HG03571 (cell line): ENCODE data around the gene BMP3.
A peak's percentile ranks its signal among the peaks of the same experiment; 100 is the strongest.

Source experiments
- ATAC-seq: cut with Tn5 transposase; IDR thresholded peaks from one replicate; pipeline ENCODE4 v1.9.1; 2021; ENCODE audit not compliant: unreplicated experiment

The BMP3 gene

GRCh38 chr4:81040012-81040659 is 9.6 kb downstream of the BMP3 start:
- no peak for ATAC-seq

GRCh38 chr4:81042578-81043365 is 12.3 kb downstream of the BMP3 start:
- ATAC-seq = no peak

GRCh38 chr4:81049330-81049729 is 18.8 kb downstream of the BMP3 start:
- no peak for ATAC-seq

DNA sequence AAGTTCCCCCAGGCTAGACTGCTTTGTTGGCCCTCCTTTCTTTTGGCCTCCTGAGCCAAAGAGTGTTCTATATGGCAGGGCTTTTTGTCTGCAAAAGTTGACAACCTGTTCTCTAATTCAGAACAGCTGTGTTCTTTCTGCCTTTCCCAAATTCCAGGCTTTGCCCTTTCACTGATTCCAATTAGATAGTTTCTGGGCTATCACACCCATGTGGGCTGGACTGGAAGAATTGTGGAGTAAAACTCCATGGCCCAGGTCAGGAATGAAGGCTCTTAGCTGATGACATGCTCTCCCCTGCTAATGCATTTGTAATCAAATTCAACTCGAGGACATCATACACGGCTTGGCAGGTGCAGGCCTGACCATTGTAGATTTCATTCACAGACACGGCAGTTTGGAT is 19.4 kb downstream of the BMP3 start:
- no peak for ATAC-seq

DNA sequence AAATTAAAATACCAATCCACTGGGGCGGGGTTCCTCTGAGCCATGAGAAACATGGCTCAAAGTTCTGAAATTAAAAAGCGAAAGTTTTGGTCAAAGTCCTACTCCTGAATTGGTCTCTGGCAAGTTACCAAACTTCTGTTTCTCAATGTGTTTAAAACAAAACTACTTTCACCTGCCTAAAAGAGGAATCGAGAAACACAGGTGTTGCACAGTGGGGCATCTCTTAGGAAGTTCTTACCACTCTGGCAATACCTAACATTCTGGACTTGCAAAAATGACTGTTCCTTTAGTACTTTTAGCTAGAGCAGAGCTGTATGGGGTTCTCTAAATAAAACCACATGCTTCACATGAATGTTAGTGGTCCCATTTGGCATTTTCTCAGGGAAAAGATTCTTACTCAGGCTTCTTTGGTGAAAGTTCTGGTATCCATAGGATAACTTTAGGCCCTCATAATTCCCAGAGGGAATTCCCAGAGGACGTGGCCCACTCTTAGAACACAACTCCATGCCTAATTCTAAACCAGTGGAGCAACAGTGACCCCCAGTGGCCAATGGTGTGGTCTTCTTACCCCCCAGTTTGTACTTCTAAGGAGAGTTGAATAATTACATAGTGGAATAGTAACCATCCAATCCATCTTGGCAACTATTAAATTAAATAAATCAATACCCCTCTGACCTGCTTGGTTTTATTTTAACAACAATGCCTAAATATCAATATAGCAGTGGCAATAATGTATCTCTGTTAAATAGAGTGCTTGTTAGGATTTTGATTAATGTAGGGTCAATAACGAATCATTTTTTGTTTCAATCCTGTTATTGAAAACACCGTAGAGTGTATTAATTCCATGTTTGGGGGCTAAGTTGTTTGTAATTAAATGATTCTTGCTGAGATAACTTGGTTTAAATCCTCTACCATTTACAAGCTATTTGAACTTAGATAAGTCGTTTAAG is 21.9 kb downstream of the BMP3 start:
- peak; percentile 99 for ATAC-seq

- no peak for ATAC-seq
These were observed 28.1 kb downstream of the BMP3 start for GRCh38 chr4:81058621-81059020.

- no peak for ATAC-seq
These were observed 30.3 kb downstream of the BMP3 start for GRCh38 chr4:81060587-81061343.

DNA sequence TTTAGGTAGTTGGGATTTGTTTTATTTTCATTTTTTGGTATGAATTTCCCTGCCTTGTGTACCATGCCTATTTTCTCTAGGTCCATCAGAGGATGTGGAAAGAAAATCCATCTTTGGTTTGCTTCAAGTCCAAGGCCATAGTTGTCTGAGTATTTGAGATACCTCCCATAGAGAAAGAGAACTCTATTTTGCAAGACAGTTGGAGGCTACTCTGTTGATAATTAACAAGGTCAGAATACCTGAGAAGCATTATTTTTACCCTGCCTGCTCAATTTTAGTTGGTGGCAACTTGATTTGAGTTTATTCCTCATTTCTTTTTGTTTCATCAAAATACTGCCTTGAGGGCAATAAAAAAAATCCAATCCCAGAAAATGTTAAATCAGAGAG is 30.8 kb downstream of the BMP3 start:
- ATAC-seq = no peak

- ATAC-seq = no peak
These were observed 31.5 kb downstream of the BMP3 start for GRCh38 chr4:81062001-81062400.

DNA sequence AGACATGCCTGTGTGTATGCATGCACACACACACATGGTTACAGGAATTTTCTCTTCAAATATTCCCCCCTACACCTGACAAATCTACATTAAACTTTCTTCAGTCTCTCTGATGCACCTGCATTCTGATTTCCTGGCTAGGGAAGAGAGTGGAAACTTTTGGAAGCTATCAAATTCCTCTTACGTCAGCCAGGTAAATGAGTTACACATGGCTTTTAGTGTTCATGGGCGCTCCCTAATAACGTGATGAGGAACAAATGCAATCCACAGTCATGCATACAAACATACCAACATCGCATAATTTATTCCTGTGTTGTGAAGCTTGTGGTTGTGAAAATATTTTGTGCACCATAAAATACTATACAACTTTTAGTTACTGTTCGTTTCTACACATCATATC is 34.9 kb downstream of the BMP3 start:
- ATAC-seq = no peak

DNA sequence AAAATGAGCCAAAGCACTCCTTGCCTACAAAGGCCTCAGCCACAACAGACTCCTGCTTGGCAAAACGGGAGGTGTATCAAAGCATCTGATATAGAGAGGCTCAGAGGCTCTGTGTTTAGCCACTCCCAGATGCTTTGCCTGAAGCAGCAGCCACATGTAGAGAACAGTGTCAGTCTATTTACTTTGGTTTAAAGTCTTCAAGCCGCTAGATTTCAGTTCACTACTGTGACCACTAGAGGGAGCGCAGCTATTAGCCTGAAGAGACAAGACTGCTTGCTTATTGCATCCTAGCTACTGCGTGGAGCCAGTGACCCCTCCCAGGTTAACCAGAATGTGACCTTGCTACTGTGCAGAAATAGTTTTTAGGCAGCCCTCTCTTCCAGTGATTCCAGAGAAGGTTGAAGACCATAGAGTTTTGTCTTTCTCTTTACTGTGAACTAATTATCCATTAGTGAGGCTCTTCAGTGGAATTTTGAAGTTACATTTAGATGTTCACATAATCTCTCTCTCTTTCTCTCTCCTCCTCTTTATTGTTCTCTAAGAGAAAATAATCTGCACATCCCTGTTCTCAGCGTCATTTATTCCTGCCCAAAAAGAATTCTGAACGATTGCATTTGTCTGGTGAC is 39.3 kb downstream of the BMP3 start:
- ATAC-seq = peak; percentile 99

- no peak for ATAC-seq
These were observed 40.5 kb downstream of the BMP3 start for GRCh38 chr4:81071013-81071412.

DNA sequence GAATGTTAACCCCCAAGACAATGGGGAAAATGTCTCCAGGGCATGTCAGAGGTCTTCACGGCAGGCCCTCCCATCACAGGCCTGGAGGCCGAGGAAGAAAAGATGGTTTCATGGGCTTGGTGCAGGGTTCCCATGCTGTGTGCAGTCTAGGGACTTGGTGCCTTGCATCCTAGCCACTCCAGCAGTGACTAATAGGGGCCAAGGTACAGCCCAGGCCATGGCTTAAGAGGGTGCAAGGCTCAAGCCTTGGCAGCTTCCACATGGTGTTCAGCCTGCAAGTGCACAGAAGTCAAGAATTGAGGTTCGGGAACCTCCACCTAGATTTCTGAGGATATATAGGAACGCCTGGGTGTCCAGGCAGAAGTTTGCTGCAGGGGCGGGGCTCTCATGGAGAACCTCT is 50.6 kb downstream of the BMP3 start:
- ATAC-seq = no peak

DNA sequence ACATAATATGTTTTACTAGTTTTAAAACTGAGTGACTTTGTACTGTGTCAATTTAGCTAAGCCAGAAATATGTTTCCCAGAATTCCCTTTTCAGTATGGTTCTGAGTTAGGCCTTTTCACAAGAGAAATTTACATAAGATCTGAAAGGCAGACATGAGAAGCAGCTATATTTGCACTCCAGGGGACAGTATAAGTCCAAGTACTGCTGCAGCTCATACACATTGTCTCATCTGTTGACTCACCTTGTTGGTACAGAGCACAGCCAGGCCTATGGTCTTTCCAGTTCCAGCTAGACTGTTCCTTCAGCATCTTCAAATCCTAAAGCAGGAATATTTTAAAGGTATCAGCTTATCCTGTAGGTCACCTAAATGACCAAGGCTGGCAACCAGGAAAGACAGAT is 53.5 kb downstream of the BMP3 start:
- no peak for ATAC-seq

GRCh38 chr4:81084634-81085033 is 54.1 kb downstream of the BMP3 start:
- ATAC-seq = no peak

- ATAC-seq = no peak
These were observed 54.8 kb downstream of the BMP3 start for GRCh38 chr4:81085291-81085690.

- no peak for ATAC-seq
These were observed 55.5 kb downstream of the BMP3 start for GRCh38 chr4:81085979-81086378.

GRCh38 chr4:81093720-81094401 is 63.4 kb downstream of the BMP3 start:
- no peak for ATAC-seq

DNA sequence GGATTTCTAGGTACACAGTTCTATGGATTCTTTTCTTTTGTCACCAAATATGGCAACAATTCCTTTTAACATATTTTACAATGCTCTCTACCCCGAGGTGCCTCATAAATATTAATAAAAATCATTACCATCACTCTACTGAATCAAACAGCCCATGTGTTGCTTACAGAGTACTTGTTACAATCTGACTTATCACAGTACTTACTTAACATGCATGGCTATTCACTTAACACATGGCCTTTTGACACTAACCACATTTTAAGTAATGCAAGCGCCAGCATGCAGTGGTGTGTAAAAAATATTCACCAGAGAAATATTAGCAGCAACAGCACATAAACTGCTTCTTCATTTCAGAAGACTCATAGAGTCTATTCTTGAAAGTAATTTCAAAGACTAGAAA is 64.9 kb downstream of the BMP3 start:
- no peak for ATAC-seq

- ATAC-seq = no peak
These were observed 66.1 kb downstream of the BMP3 start for GRCh38 chr4:81096566-81096965.
